ENCODE results near the gene TEAD4.

DNA sequence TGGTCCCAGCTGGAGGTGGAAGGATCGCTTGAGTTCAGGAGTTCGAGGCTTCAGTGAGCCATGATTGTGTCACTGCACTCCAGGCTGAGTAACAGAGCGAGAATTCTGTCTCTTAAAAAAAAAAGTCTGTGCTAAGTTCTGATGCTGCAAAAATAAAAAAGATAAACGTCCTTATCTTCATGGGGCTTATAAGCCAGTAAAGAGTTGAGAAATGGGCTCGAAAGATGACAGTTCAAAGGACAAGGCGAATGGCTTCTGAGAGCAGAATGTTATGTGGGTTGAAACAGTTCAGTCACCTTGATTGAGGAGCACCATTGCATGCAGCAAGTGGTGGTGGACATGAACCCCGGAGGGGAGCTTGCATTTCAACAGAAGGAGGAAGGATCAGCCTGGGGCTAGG lies 122.7 kb downstream of the TEAD4 start:
- TF ChIP-seq, protein P1, sequence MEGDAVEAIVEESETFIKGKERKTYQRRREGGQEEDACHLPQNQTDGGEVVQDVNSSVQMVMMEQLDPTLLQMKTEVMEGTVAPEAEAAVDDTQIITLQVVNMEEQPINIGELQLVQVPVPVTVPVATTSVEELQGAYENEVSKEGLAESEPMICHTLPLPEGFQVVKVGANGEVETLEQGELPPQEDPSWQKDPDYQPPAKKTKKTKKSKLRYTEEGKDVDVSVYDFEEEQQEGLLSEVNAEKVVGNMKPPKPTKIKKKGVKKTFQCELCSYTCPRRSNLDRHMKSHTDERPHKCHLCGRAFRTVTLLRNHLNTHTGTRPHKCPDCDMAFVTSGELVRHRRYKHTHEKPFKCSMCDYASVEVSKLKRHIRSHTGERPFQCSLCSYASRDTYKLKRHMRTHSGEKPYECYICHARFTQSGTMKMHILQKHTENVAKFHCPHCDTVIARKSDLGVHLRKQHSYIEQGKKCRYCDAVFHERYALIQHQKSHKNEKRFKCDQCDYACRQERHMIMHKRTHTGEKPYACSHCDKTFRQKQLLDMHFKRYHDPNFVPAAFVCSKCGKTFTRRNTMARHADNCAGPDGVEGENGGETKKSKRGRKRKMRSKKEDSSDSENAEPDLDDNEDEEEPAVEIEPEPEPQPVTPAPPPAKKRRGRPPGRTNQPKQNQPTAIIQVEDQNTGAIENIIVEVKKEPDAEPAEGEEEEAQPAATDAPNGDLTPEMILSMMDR (IDR thresholded peaks at IDR 0.05), result no peak
- no peak for TF ChIP-seq POLR2A (IDR thresholded peaks at IDR 0.05)
